Measurements from ENCODE around the gene TMC6.

Gene TMC6

DNA sequence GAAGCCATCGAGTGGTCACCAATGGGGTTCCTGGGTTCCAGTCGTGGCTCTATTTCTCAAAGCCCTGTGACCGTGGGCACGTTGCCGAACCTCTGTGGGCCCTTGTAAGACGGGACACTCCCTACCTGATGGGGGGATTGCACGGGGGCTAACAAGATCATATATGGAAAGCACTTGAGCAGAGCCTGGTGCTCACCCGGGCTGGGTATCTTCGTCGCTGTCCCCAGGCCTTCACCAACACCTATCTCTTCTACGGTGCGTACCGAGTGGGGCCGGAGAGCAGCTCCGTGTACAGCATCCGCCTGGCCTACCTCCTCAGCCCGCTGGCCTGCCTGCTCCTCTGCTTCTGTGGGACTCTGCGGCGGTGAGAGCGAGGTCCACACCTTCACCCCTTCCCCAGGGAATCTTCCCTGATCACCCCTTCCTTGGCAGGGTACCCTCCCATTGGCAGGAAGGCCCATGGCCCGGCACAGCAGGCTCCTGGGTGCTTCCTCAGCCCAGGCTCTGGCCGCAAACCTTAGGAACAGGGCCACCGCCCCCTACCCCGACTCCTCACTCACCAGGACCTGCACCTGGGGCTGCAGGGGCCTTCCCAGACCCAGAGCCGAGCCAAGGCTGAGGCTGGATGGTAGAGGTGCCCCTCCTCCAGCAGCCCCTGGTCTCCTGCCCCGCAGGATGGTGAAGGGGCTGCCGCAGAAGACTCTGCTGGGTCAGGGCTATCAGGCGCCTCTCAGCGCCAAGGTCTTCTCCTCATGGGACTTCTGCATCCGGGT is 4.8 kb upstream of the TMC6 start:
- peaks cover 92 to 94% of the 10 kb centered on the region in 2 experiments for H3K4me1 ChIP-seq (ENCODE audit: control insufficient read depth in 1 of 2, insufficient read depth in 1 of 2, low read depth in 1 of 2, low read length in 1 of 2)
- H3K27ac ChIP-seq: peak overlapping the region; percentile 98
- no peak for TF ChIP-seq CTCF (IDR thresholded peaks at IDR 0.05)
- H3K4me3 ChIP-seq (ENCODE audit: low read depth in 1 of 2, low read length in 1 of 2): peak overlapping the region; percentile 80 to 87
- no peaks in the 10 kb centered on the region for H3K27me3 ChIP-seq
- H3K9me3 ChIP-seq: no peaks in the 10 kb centered on the region
- peaks cover 47% of the 10 kb centered on the region for H3K36me3 ChIP-seq

GRCh38 chr17:78132767-78133178 is 4.2 kb upstream of the TMC6 start:
- no peaks in the 10 kb centered on the region for H3K9me3 ChIP-seq
- TF ChIP-seq CTCF (IDR thresholded peaks at IDR 0.05): no peak
- H3K27me3 ChIP-seq: no peaks in the 10 kb centered on the region
- H3K4me1 ChIP-seq (ENCODE audit: control insufficient read depth in 1 of 2, insufficient read depth in 1 of 2, low read depth in 1 of 2, low read length in 1 of 2): peaks cover 87 to 92% of the 10 kb centered on the region in 2 experiments
- peak overlapping the region; percentile 98 for H3K27ac ChIP-seq
- peak overlapping the region; percentile 80 to 87 for H3K4me3 ChIP-seq (ENCODE audit: low read depth in 1 of 2, low read length in 1 of 2)
- peaks cover 44% of the 10 kb centered on the region for H3K36me3 ChIP-seq

DNA sequence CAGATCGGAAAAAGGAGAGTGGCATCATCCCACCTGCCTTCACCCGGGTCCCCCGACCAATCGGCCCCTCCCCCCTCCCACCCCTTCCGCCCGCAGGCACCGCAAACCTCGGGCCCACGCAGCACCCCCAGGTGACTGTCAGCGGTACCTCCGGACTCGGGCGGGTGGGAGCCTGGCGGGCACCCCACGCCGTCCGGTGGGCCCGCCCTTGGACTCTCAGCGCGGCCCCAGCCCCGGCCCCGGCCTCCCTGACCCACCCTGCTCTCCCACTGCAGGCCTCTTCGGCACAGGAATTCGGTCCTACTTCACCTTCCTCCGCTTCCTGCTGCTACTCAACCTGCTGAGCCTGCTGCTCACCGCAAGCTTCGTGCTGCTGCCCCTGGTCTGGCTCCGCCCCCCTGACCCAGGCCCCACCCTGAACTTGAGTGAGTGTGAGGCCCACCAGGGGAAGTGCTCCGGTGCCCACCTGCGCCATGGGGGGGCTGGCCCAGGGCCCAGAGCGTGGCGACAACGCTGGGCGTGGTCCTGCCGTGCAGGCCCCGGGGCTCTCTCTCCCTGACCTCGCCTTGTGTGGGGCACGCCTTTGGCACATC is 3.6 kb upstream of the TMC6 start:
- no peaks in the 10 kb centered on the region for H3K27me3 ChIP-seq
- TF ChIP-seq CTCF (IDR thresholded peaks at IDR 0.05): no peak
- no peaks in the 10 kb centered on the region for H3K9me3 ChIP-seq
- peak overlapping the region; percentile 80 to 87 for H3K4me3 ChIP-seq (ENCODE audit: low read depth in 1 of 2, low read length in 1 of 2)
- peaks cover 87 to 92% of the 10 kb centered on the region in 2 experiments for H3K4me1 ChIP-seq (ENCODE audit: control insufficient read depth in 1 of 2, insufficient read depth in 1 of 2, low read depth in 1 of 2, low read length in 1 of 2)
- peak overlapping the region; percentile 98 for H3K27ac ChIP-seq
- H3K36me3 ChIP-seq: peaks cover 44% of the 10 kb centered on the region

- Histone ChIP-seq H3K9me3 (no peaks in the 10 kb centered on the region), H3K27ac (peak overlapping the region; percentile 98), H3K36me3 (peaks cover 38% of the 10 kb centered on the region), H3K4me3 (ENCODE audit: low read depth in 1 of 2, low read length in 1 of 2) (peak overlapping the region; percentile 80 to 87), H3K27me3 (no peaks in the 10 kb centered on the region), H3K4me1 (ENCODE audit: control insufficient read depth in 1 of 2, insufficient read depth in 1 of 2, low read depth in 1 of 2, low read length in 1 of 2) (peaks cover 87 to 92% of the 10 kb centered on the region in 2 experiments)
- TF ChIP-seq CTCF (IDR thresholded peaks at IDR 0.05): no peak
These were observed 2.9 kb upstream of the TMC6 start for GRCh38 chr17:78131172-78132083.

DNA sequence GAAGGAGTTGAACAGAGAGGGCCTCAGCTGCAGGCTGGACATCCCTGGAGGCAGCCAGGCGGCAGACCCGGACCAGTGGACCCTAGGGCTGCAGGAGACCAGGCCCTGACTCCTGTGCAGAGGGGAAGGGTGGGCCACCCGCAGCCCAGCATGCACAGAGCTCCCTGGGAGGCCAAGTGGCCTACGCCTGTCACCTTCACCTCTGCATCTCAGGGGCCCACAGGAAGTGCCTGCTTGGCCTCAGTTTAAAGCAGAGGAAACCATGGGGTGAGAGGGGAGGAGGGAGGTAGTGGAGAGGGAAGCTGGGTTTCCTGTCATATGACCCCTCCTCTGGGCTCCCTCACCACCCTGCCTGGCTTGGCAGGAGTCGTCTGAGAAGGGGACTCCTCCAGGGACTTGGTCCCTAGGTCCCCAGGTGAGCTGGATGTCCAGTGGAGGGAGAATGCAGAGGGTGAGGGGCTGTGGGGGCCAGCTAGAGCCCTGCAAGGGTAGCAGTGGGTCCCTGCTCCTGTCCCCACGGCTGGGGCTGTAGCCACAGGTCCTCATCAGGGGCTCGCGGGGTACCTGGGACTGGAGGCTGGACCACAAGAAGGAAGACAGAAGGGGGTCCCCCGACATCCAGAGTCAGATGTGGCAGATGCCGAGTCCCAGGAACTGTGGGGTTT is 2.0 kb upstream of the TMC6 start, which contains the start of gene TMC8:
Gene TMC8 (plus strand): TSS at position 335 of the 665 bp plus-strand sequence. CDS start 818 bp downstream, outside the sequence.
- Histone ChIP-seq H3K9me3 (no peaks in the 10 kb centered on the region), H3K4me3 (ENCODE audit: low read depth in 1 of 2, low read length in 1 of 2) (peak within 1 kb of the TSS; percentile 80 to 87), H3K27ac (peak within 1 kb of the TSS; percentile 98), H3K27me3 (no peaks in the 10 kb centered on the region), H3K36me3 (peaks cover 38% of the 10 kb centered on the region), H3K4me1 (ENCODE audit: control insufficient read depth in 1 of 2, insufficient read depth in 1 of 2, low read depth in 1 of 2, low read length in 1 of 2) (peaks cover 87 to 92% of the 10 kb centered on the region in 2 experiments)
- no peak for TF ChIP-seq CTCF (IDR thresholded peaks at IDR 0.05)
